Fibroblast of pulmonary artery (primary cell): ENCODE results near the gene SECTM1.

Source experiments
- DNase-seq: peaks from one replicate; pipeline ENCODE4 v3.0.0-alpha.2; 2010; ENCODE audit warnings: low read depth
- H3K4me3 ChIP-seq: replicated peaks from 2 replicates; pipeline ENCODE4 v1.5.1; 2011; ENCODE audit warnings: low read depth, mild to moderate bottlenecking, control low read depth, low read length, moderate library complexity
- CTCF ChIP-seq: IDR thresholded peaks from 2 replicates; pipeline ENCODE4 v1.5.1; 2011; ENCODE audit warnings: mild to moderate bottlenecking, control low read depth, low read length, inconsistent platforms; ENCODE audit errors: missing control alignments

Gene SECTM1

GRCh38 chr17:82327757-82328140, 5.8 kb downstream of the SECTM1 start:
- no peak for DNase-seq
- TF ChIP-seq CTCF = no peak
- H3K4me3 ChIP-seq = no peak overlapping the region

- no peak for DNase-seq
- TF ChIP-seq CTCF = no peak
- H3K4me3 ChIP-seq = no peak overlapping the region
These were observed 6.3 kb downstream of the SECTM1 start for GRCh38 chr17:82327289-82327688.

- no peak for TF ChIP-seq CTCF
- H3K4me3 ChIP-seq = no peak overlapping the region
- DNase-seq = no peak
These were observed 8.0 kb downstream of the SECTM1 start for GRCh38 chr17:82325286-82326180.

GRCh38 chr17:82324566-82325285, 8.8 kb downstream of the SECTM1 start:
- no peak for TF ChIP-seq CTCF
- DNase-seq = no peak
- H3K4me3 ChIP-seq = no peak overlapping the region

- no peak for TF ChIP-seq CTCF
- H3K4me3 ChIP-seq = no peak overlapping the region
- DNase-seq = no peak
These were observed 9.9 kb downstream of the SECTM1 start for GRCh38 chr17:82323514-82324234.

GRCh38 chr17:82322526-82323453, 10.8 kb downstream of the SECTM1 start:
- no peak overlapping the region for H3K4me3 ChIP-seq
- DNase-seq = no peak
- TF ChIP-seq CTCF = no peak
